Osteoblast (primary cell): ENCODE results near the gene GPR61. TPM values are rescaled to one million over a fixed set of nuclear protein-coding genes. Genes with fewer than 3 reads are reported as not detected.

ENCODE experiments used
- DNase-seq: peaks from one replicate; pipeline ENCODE4 v3.0.0; 2011; ENCODE audit warnings: low spot score, mixed read lengths; ENCODE audit not compliant: insufficient read length; ENCODE audit errors: missing footprints
- H2AFZ ChIP-seq: 2 replicates; pipeline ENCODE4 v1.6.0; 2011; ENCODE audit warnings: mild to moderate bottlenecking, low read length
- H3K27ac ChIP-seq: 2 replicates; pipeline ENCODE4 v1.5.1; 2011; ENCODE audit warnings: mild to moderate bottlenecking, low read depth, low read length, moderate library complexity
- H3K27me3 ChIP-seq: 2 replicates; pipeline ENCODE4 v1.6.0; 2012; ENCODE audit warnings: mild to moderate bottlenecking, control low read depth, inconsistent platforms, low read length, moderate library complexity; ENCODE audit not compliant: insufficient read depth
- H3K36me3 ChIP-seq: 2 replicates; pipeline ENCODE4 v1.5.1; 2011; ENCODE audit warnings: mild to moderate bottlenecking, low read length, control low read depth, moderate library complexity; ENCODE audit not compliant: insufficient read depth
- H3K4me1 ChIP-seq: 2 replicates; pipeline ENCODE4 v1.5.1; 2011; ENCODE audit warnings: mild to moderate bottlenecking, low read length, control low read depth, moderate library complexity; ENCODE audit not compliant: insufficient read depth
- H3K4me2 ChIP-seq: 2 replicates; pipeline ENCODE4 v1.6.0; 2011; ENCODE audit warnings: mild to moderate bottlenecking, low read length; ENCODE audit not compliant: insufficient read depth
- H3K4me3 ChIP-seq: fragments of 200-600 bp; sonication (generic); 3 replicates; pipeline ENCODE4 v1.5.1; 2012; ENCODE audit warnings: mild to moderate bottlenecking, low read length, inconsistent platforms; ENCODE audit not compliant: insufficient read depth
- H3K79me2 ChIP-seq: 2 replicates; pipeline ENCODE4 v1.6.0; 2012; ENCODE audit warnings: mild to moderate bottlenecking, low read length, control low read depth, inconsistent platforms; ENCODE audit not compliant: insufficient read depth
- H3K9me3 ChIP-seq: 2 replicates; pipeline ENCODE4 v1.5.1; 2011; ENCODE audit warnings: low read depth, low read length, control low read depth
- H4K20me1 ChIP-seq: 2 replicates; pipeline ENCODE4 v1.6.0; 2012; ENCODE audit warnings: mild to moderate bottlenecking, low read length, control low read depth; ENCODE audit not compliant: insufficient read depth
- CTCF ChIP-seq: IDR thresholded peaks from 2 replicates; pipeline ENCODE4 v1.5.1; 2011; ENCODE audit warnings: mild to moderate bottlenecking, low read depth, low read length, moderate library complexity; ENCODE audit errors: extremely low read depth
- total RNA-seq: library from RNA; depleted of rRNA; stranded (reverse); fragments of >200 nt; gene quantifications from 2 replicates; pipeline ENCODE4 v1.2.3, GENCODE V29; 2012

The GPR61 gene
- total RNA-seq, 1 donor = not detected

DNA sequence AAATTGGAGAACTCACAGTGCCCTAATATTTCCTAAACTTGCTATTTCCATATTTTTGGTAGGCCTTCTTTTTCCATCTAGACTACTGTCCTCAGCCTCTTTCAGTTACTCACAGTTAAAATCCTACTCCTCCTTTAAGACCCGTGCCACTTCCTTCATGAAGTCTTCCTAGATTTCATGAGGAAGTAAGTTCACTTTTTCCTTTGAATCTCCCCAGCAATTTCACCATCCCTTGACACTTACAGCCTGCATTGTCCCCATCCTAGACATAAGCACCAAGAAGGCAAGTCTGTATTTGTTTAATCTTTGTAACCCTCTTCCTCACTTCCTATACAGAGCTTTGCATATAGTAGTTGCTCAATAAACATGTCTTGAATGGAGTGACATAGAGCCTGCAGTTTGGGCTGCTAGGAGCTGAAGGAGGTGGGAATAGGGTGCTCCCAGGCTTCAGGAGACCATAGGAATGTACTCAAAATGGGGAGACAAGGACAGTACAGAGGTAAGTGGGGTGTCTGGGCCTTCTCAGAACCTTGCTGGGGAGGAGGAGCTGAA lies 5.3 kb upstream of the GPR61 start:
- Histone ChIP-seq H3K4me2 (no peak overlapping the region), H3K79me2 (no peaks in the 10 kb centered on the region), H4K20me1 (no peaks in the 10 kb centered on the region), H3K27ac (no peak overlapping the region), H3K9me3 (no peaks in the 10 kb centered on the region), H3K27me3 (no peaks in the 10 kb centered on the region), H3K4me1 (peaks cover 10% of the 10 kb centered on the region), H3K36me3 (no peaks in the 10 kb centered on the region), H3K4me3 (no peak overlapping the region), H2AFZ (no peak overlapping the region)
- DNase-seq = no peak
- TF ChIP-seq CTCF = no peak

- TF ChIP-seq CTCF = no peak
- no peaks in the 10 kb centered on the region for H3K27me3 ChIP-seq
- H2AFZ ChIP-seq = no peak overlapping the region
- no peak for DNase-seq
- H3K4me1 ChIP-seq = peaks cover 10% of the 10 kb centered on the region
- H3K9me3 ChIP-seq = no peaks in the 10 kb centered on the region
- no peaks in the 10 kb centered on the region for H4K20me1 ChIP-seq
- no peak overlapping the region for H3K27ac ChIP-seq
- H3K4me2 ChIP-seq = no peak overlapping the region
- H3K36me3 ChIP-seq = no peaks in the 10 kb centered on the region
- H3K79me2 ChIP-seq = no peaks in the 10 kb centered on the region
- H3K4me3 ChIP-seq = no peak overlapping the region
These were observed 4.2 kb upstream of the GPR61 start for GRCh38 chr1:109535481-109535880.

- H3K4me1 ChIP-seq = peaks cover 10% of the 10 kb centered on the region
- no peaks in the 10 kb centered on the region for H4K20me1 ChIP-seq
- no peak overlapping the region for H3K4me2 ChIP-seq
- H3K27me3 ChIP-seq = no peaks in the 10 kb centered on the region
- H3K79me2 ChIP-seq = no peaks in the 10 kb centered on the region
- no peak overlapping the region for H3K4me3 ChIP-seq
- H2AFZ ChIP-seq = no peak overlapping the region
- no peaks in the 10 kb centered on the region for H3K9me3 ChIP-seq
- DNase-seq = peak; percentile 63
- no peak overlapping the region for H3K27ac ChIP-seq
- H3K36me3 ChIP-seq = no peaks in the 10 kb centered on the region
- TF ChIP-seq CTCF = no peak
These were observed 3.6 kb upstream of the GPR61 start for GRCh38 chr1:109535971-109536491.

GRCh38 chr1:109537450-109538178 lies 2.1 kb upstream of the GPR61 start:
- H3K4me1 ChIP-seq = peaks cover 10% of the 10 kb centered on the region
- H3K27me3 ChIP-seq = no peaks in the 10 kb centered on the region
- no peak overlapping the region for H2AFZ ChIP-seq
- no peaks in the 10 kb centered on the region for H3K36me3 ChIP-seq
- no peaks in the 10 kb centered on the region for H4K20me1 ChIP-seq
- peak; percentile 32 for DNase-seq
- H3K4me2 ChIP-seq = no peak overlapping the region
- no peaks in the 10 kb centered on the region for H3K9me3 ChIP-seq
- no peak for TF ChIP-seq CTCF
- H3K4me3 ChIP-seq = no peak overlapping the region
- no peaks in the 10 kb centered on the region for H3K79me2 ChIP-seq
- no peak overlapping the region for H3K27ac ChIP-seq
